Activated naive CD4-positive, alpha-beta T cell treated with anti-CD3 and anti-CD28 coated beads, Interleukin-2, amount 10 ng/mL, durations not matched to agents 7 days and 5 days (primary cell): ENCODE results near the gene B4GALT5.
"Not testable (repeated sequence)": the region's sequence is repeated elsewhere in the genome, so short reads cannot be mapped to it uniquely, and the experiment has no call there.

Experiments
- CTCF ChIA-PET: fragments of 350-600 bp; sonication (Branson Sonifier 250); formaldehyde crosslinking; loops from one replicate; lab custom pipeline; 2021; ENCODE audit warnings: antibody characterized with exemption; lab: Charles Lee
- DNase-seq: peaks from one replicate; pipeline ENCODE4 v3.0.0-alpha.2; 2020
- H3K27ac Mint-ChIP-seq: one replicate; pipeline ENCODE4 v1.8.0; 2021; ENCODE audit warnings: mild to moderate bottlenecking, moderate library complexity, mixed read lengths
- H3K27me3 Mint-ChIP-seq: one replicate; pipeline ENCODE4 v1.8.0; 2021; ENCODE audit warnings: mild to moderate bottlenecking, mixed read lengths
- H3K36me3 Mint-ChIP-seq: one replicate; pipeline ENCODE4 v1.8.0; 2021; ENCODE audit warnings: mixed read lengths
- H3K4me1 Mint-ChIP-seq: one replicate; pipeline ENCODE4 v1.8.0; 2021; ENCODE audit warnings: mixed read lengths
- H3K4me3 Mint-ChIP-seq: one replicate; pipeline ENCODE4 v1.8.0; 2021; ENCODE audit warnings: mild to moderate bottlenecking, moderate library complexity, mixed read lengths
- H3K9me3 Mint-ChIP-seq: one replicate; pipeline ENCODE4 v1.8.0; 2021; ENCODE audit warnings: mixed read lengths

B4GALT5 gene

DNA sequence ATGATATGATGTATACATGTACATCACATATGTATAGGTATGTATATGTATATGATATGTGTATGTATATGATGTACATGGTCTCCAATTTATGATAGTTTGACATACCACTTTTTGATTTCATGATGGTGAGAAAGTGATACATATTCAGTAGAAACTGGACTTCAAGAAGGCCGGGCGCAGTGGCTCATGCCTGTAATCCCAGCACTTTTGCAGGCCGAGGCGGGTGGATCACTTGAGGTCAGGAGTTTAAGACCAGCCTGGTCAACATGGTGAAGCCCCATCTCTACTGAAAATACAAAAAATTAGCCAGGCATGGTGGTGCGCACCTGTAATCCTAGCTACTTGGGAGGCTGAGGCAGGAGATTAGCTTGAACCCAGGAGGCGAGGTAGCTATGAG, 10.1 kb upstream of the B4GALT5 start:
- CTCF ChIA-PET, result interaction anchor here (0.6 kb wide), 1 partner anchor 48 kb away, joined by 3 read pairs; no protein-coding TSS in a partner anchor
- Mint-ChIP-seq H3K4me1 (peaks cover 13% of the 10 kb centered on the region), H3K27me3 (peaks cover 19% of the 10 kb centered on the region)
- not testable (repeated sequence) for DNase-seq, H3K9me3 Mint-ChIP-seq, H3K27ac Mint-ChIP-seq, H3K4me3 Mint-ChIP-seq, H3K36me3 Mint-ChIP-seq

DNA sequence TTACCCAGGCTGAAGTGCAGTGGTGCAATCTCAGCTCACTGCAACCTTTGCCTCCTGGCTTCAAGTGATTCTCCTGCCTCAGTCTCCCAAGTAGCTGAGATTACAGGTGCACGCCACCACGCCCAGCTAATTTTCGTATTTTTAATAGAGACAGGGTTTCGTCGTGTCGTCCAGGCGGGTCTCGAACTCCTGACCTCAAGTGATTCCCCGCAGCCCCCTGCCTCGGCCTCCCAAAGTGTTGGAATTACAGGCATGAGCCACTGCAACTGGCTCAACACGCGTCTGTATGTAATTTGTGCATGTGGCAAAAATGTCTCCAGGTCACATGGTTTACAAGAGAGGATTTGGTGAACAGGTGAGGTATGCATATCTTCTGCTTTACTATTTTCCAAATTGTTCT, 7.6 kb upstream of the B4GALT5 start:
- H3K9me3 Mint-ChIP-seq, H3K36me3 Mint-ChIP-seq, H3K4me3 Mint-ChIP-seq, H3K27ac Mint-ChIP-seq, DNase-seq: not testable (repeated sequence)
- CTCF ChIA-PET, result interaction anchor here (1.1 kb wide), 1 partner anchor 11 kb away, joined by 3 read pairs; no protein-coding TSS in a partner anchor
- Mint-ChIP-seq H3K27me3 (peaks cover 26% of the 10 kb centered on the region), H3K4me1 (peaks cover 13% of the 10 kb centered on the region)

DNA sequence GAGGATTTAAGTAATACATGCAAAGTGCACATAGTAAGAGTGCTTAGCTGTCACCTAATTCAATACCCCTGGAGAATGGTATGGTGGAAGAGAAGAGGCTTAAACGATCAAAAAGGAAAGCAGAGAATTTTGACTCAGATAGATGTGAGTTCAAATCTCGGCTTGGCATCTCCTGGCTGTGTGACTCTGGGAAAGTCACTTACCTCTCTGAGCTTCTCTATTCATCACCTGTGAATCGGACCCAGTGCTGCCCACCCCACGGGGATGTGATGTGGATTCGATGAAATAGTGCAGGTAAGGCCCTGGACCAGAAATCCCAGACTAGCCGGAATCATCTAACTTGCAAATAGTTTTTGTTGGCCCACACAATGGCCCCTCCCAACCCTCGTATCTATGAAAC, 1.8 kb upstream of the B4GALT5 start:
- Mint-ChIP-seq H3K27me3 (peaks cover 38% of the 10 kb centered on the region), H3K36me3 (no peaks in the 10 kb centered on the region), H3K4me3 (peak overlapping the region; percentile 20), H3K4me1 (peaks cover 24% of the 10 kb centered on the region), H3K9me3 (no peaks in the 10 kb centered on the region), H3K27ac (no peak overlapping the region)
- DNase-seq, result no peak
- CTCF ChIA-PET, result no interaction called here

DNA sequence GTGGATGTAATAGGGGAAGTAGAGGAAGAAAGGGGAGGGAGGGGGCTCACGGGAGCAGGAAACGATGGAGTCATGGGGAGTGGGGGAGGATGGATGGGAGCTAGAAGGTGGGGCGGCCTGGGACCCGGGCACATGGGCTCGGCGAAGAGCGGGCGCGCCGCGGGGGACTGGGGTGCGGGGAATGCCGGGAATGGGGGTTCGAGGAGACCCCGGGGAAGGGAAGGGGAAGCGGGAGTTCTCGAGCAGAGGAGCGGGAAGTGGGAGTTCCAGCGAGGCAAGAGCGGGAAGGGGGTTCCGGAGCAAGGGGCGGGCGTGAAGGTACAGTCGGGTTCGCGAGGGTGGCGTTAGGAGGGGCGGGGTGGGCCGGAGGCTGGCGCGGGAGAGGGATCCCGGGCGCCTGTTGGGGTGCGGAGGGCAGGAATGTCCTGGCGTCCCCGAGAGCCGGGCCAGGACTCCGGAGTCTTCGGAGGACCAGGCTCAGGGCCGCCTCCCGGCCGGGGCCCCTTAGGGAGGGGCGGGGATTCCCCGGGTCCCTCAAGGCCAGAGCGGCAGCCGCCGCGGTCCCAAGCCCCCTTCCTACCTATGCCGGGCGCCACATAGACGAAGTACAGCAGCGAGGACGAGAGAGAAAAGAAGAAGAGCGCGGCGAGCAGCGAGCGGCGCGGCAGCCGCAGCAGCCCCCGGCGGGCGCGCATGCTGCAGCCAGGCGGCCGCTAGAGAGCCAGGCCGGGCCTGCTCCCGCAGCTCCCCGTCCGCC, 504 bp downstream of the B4GALT5 start:
- H3K4me1 Mint-ChIP-seq, result peaks cover 25% of the 10 kb centered on the region
- H3K36me3 Mint-ChIP-seq, result no peaks in the 10 kb centered on the region
- H3K27ac Mint-ChIP-seq, result no peak overlapping the region
- peak overlapping the region; percentile 78 for H3K4me3 Mint-ChIP-seq
- CTCF ChIA-PET, result no interaction called here
- H3K27me3 Mint-ChIP-seq, result peaks cover 37% of the 10 kb centered on the region
- no peaks in the 10 kb centered on the region for H3K9me3 Mint-ChIP-seq
- DNase-seq, result peak; percentile 48

DNA sequence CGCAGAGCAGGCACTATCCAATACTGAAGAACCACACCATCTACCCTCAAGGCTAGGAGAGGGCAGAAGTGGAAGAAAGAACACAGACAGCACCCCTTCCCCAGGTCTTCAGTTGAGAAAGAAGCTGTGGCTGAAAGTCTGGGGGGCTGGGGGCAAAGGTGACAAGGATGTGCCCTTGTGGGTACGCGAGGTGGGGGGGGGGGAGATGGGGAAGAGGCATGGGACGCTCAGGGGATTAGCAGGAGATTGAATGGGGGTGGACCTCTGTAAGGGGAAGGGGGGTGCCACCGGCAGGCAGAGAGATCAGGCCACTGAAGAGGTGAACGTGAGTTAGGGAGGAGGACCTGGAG, 1.1 kb downstream of the B4GALT5 start:
- no peak for DNase-seq
- no peak overlapping the region for H3K27ac Mint-ChIP-seq
- CTCF ChIA-PET, result no interaction called here
- H3K9me3 Mint-ChIP-seq, result no peaks in the 10 kb centered on the region
- H3K4me3 Mint-ChIP-seq, result peak overlapping the region; percentile 78
- peaks cover 25% of the 10 kb centered on the region for H3K4me1 Mint-ChIP-seq
- H3K27me3 Mint-ChIP-seq, result peaks cover 32% of the 10 kb centered on the region
- no peaks in the 10 kb centered on the region for H3K36me3 Mint-ChIP-seq

DNA sequence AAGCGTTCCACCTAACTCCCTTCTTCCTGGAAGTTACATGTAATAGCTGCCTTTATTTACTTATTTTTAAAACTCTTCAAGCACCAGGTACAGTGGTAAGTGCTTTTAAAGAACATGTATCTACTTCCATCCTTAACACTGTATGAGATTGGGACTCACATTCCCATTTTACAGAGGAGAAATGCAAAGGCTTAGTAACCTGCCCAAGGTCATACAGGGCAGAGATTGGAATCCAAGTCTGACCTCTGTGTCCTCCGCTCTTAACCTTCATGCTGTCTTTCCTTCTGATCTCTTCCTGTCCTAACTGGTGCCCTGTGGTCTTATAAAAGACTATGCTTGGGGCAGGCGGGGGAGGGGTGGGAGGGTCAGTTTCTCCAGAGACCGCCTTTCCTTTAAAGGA, 1.6 kb downstream of the B4GALT5 start:
- Mint-ChIP-seq H3K36me3 (no peaks in the 10 kb centered on the region), H3K27ac (no peak overlapping the region), H3K9me3 (no peaks in the 10 kb centered on the region), H3K27me3 (peaks cover 32% of the 10 kb centered on the region), H3K4me3 (peak overlapping the region; percentile 78), H3K4me1 (peaks cover 25% of the 10 kb centered on the region)
- DNase-seq, result no peak
- CTCF ChIA-PET, result interaction anchor here (0.9 kb wide), 1 partner anchor 170 kb away, joined by 4 read pairs; no protein-coding TSS in a partner anchor

DNA sequence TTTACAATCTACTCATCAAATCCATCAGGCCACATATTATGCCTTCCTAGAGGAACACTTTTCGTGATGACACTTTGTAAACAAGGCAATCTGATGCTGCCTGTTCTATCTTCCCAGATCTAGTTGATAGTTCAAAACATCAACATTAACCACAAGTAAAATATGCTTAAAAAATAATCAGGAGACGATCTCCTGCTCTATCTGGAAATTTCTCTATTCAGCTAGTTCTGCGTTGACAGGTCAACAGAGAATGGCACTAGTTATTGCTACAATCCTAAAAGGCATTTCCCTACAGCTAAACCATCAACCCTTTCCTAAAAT, 2.1 kb downstream of the B4GALT5 start:
- Mint-ChIP-seq H3K4me1 (peaks cover 25% of the 10 kb centered on the region), H3K9me3 (no peaks in the 10 kb centered on the region), H3K27ac (no peak overlapping the region), H3K36me3 (no peaks in the 10 kb centered on the region), H3K4me3 (peak overlapping the region; percentile 2), H3K27me3 (peaks cover 32% of the 10 kb centered on the region)
- DNase-seq, result no peak
- CTCF ChIA-PET, result interaction anchor here (0.9 kb wide), 1 partner anchor 170 kb away, joined by 4 read pairs; no protein-coding TSS in a partner anchor

DNA sequence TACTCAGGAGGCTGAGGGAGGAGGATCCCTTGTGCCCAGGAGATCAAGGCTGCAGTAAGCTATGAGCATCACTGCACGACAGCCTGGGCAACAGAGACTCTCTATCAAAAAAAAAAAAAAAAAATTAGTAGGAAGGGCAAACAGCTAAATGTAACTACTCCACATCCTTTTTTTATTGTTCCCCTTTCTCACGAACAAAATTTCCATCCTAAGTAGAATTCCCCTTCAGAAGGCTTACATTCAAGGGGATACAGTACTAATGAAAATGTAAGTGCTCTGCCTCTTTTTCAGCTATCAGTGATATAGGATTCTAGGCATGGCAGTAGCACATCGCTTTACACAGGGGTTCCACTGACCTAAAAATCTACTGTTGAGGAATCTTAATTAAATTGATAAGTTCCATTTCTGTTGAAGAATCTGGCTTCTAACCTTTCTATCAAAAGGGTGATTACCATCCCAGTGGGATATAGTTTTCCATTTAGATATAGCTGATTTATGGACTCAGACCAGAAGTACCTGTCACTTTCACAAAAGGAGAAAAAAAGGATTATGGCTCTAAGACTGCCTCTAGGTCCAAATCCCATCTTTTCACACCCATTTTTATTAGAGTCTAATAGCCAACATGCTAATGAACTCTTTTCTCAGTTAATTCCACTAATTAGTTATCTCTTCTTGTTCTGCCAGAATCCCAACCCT, 2.6 kb downstream of the B4GALT5 start:
- Mint-ChIP-seq H3K36me3 (no peaks in the 10 kb centered on the region), H3K27me3 (peaks cover 32% of the 10 kb centered on the region), H3K4me3 (no peak overlapping the region), H3K27ac (no peak overlapping the region), H3K9me3 (no peaks in the 10 kb centered on the region), H3K4me1 (peaks cover 25% of the 10 kb centered on the region)
- CTCF ChIA-PET, result interaction anchor here (0.6 to 1.2 kb wide), 3 partner anchors 74 to 169 kb away, joined by 3 to 4 read pairs (median 3); no protein-coding TSS in a partner anchor
- no peak for DNase-seq

DNA sequence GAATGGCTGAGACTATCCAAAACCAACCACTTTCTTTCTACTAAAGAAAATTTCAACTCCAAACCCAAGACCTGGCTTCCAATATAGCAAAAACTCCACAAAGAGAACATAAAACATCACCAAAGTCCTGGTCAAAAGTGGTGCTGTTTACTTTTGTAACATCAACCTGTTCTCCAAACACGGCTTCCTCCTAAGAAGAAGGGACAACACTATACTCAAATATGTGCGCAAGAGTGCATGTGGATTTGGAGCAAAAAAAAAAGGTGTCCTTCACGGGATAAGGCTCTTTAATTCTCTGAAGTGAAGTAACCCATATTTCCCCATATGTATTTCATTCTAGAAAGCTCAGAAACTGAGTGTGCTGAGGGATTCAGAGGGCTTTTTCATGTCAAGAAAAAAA, 6.6 kb downstream of the B4GALT5 start:
- Mint-ChIP-seq H3K4me1 (peaks cover 17% of the 10 kb centered on the region), H3K27ac (no peak overlapping the region), H3K27me3 (peaks cover 5% of the 10 kb centered on the region), H3K9me3 (no peaks in the 10 kb centered on the region), H3K36me3 (no peaks in the 10 kb centered on the region), H3K4me3 (no peak overlapping the region)
- no peak for DNase-seq
- CTCF ChIA-PET, result no interaction called here

DNA sequence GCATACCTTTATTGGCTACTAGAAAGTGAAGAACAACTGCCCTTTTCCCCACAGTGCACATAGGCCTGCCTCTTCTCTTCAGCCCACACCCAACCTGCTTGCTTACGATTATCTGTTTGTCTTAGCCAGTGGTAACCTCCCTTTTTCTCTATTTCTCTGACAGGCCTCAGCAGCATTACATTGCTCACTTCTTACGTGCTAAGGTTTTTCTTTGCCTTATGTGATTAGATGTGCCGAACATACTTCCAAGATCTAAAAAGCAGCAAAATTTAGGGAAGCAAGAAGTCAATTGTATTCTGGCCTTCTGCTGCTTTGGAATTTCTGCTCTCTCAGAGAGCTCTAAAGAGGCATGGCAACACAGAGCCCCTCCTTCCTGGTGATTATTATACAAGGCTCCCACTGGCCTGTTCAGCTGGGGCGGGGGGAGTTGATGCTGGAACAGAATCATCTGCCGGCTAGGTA, 7.0 kb downstream of the B4GALT5 start:
- Mint-ChIP-seq H3K27me3 (peaks cover under 1% of the 10 kb centered on the region), H3K4me3 (no peak overlapping the region), H3K4me1 (peaks cover 16% of the 10 kb centered on the region), H3K36me3 (no peaks in the 10 kb centered on the region), H3K9me3 (no peaks in the 10 kb centered on the region), H3K27ac (no peak overlapping the region)
- CTCF ChIA-PET, result no interaction called here
- no peak for DNase-seq

DNA sequence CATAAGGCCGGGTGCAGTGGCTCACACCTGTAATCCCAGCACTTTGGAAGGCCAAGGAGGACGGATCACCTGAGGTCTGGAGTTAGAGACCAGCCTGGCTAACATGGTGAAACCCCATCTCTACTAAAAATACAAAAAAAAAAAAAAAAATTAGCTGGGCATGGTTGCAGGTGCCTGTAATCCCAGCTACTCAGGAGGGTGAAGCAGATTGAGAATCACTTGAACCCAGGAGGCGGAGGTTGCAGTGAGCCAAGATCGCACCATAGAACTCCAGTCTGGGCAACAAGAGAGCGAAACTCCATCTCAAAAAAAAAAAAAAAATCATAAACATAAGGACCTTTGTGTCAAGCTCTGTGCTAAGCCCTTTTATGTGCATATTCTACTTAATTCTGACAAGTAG, 7.8 kb downstream of the B4GALT5 start:
- CTCF ChIA-PET, H3K36me3 Mint-ChIP-seq, H3K4me3 Mint-ChIP-seq, DNase-seq, H3K9me3 Mint-ChIP-seq, H3K27me3 Mint-ChIP-seq, H3K27ac Mint-ChIP-seq: not testable (repeated sequence)
- H3K4me1 Mint-ChIP-seq, result peaks cover 16% of the 10 kb centered on the region

DNA sequence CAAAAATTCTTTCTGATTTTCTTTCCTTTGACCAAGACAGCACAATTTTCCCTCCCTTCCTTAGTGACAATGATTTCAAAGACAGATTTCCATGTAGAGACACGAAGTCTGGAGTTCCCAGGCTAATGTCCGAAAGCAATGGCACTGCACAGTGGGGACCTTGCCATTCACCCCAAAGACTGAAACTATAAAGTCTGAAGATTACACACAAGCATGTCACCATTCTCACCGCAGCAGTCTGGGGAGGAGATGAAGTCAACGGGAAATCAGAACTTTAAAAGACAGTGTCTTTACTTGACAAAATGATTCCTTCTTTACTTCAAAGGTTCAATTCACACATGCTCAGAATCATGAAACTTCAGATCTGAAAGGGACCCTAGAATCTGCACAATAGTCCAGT, 8.3 kb downstream of the B4GALT5 start:
- no peak for DNase-seq
- Mint-ChIP-seq H3K4me3 (no peak overlapping the region), H3K27ac (no peak overlapping the region), H3K27me3 (no peaks in the 10 kb centered on the region), H3K4me1 (peaks cover 17% of the 10 kb centered on the region), H3K36me3 (no peaks in the 10 kb centered on the region), H3K9me3 (no peaks in the 10 kb centered on the region)
- CTCF ChIA-PET, result no interaction called here

DNA sequence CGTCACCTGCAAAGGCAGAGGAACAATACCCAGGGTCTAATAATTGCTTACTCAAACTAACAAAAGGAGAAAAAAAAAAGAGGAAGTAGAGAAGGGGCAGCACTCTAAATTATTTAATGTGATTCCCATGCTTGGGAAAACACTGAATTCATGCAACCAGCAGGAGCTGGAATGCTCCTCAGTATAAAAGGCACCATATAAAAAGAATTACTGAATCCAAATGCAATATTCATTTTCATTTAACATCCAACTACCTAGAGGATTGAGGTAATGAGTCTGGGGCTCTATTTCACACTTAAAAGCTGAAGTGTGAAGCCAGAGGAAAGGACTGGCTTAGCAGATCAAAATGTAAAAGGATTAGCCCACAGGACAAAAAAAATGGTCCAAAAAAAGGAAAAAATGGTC, 8.7 kb downstream of the B4GALT5 start:
- Mint-ChIP-seq H3K4me1 (peaks cover 17% of the 10 kb centered on the region), H3K27ac (no peak overlapping the region), H3K9me3 (no peaks in the 10 kb centered on the region), H3K4me3 (no peak overlapping the region), H3K27me3 (no peaks in the 10 kb centered on the region), H3K36me3 (no peaks in the 10 kb centered on the region)
- CTCF ChIA-PET, result no interaction called here
- no peak for DNase-seq

DNA sequence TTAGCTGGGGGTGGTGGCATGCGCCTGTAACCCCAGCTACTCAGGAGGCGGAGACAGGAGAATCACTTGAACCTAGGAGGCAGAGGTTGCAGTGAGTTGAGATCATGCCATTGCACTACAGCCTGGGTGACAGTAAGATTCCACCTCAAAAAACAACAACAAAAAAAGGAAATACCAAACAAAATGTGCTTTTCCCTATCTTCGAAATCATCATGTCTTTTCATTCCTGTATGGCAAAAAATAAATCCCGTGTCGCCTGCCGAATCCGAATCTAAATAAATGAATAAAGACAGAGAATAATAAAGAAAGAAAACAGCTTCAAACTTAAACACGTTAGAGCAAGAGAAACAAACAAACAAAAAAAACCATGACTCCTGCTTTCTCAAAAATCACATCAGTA, 11.8 kb downstream of the B4GALT5 start:
- H3K4me3 Mint-ChIP-seq, result no peak overlapping the region
- DNase-seq, result no peak
- peaks cover 29% of the 10 kb centered on the region for H3K4me1 Mint-ChIP-seq
- CTCF ChIA-PET, result interaction anchor here (1.5 kb wide), 1 partner anchor 33 kb away, joined by 3 read pairs; no protein-coding TSS in a partner anchor
- H3K27ac Mint-ChIP-seq, result no peak overlapping the region
- no peaks in the 10 kb centered on the region for H3K36me3 Mint-ChIP-seq
- no peaks in the 10 kb centered on the region for H3K27me3 Mint-ChIP-seq
- no peaks in the 10 kb centered on the region for H3K9me3 Mint-ChIP-seq
